Fibroblast of the conjunctiva (primary cell): Measurements from ENCODE around the gene SLC38A1.

Source experiments
- DNase-seq: peaks from one replicate; pipeline ENCODE4 v3.0.0-alpha.2; 2010; ENCODE audit warnings: low read depth

Gene SLC38A1

GRCh38 chr12:46133751-46134150, 135.1 kb downstream of the SLC38A1 start:
- no peak for DNase-seq
